A673 (cell line): ENCODE data around the gene MRPS18A. TPM values are rescaled to one million over a fixed set of nuclear protein-coding genes. Genes with fewer than 3 reads are reported as not detected.
"Not testable (repeated sequence)": the region's sequence is repeated elsewhere in the genome, so short reads cannot be mapped to it uniquely, and the experiment has no call there.

Experiments used
- BruUV-seq: library from RNA; stranded (reverse); fragments of 400-500 nt; replicated peaks from 2 replicates; lab custom pipeline; 2021; lab: Mats Ljungman, UMichigan
- CTCF ChIA-PET: fragments of 300-600 bp; sonication (Branson Sonifier 250); formaldehyde crosslinking; loops from one replicate; lab custom pipeline; 2022; ENCODE audit warnings: antibody characterized with exemption; lab: Charles Lee
- POLR2A ChIA-PET: fragments of 300-600 bp; sonication (Branson Sonifier 250); formaldehyde crosslinking; loops from one replicate; lab custom pipeline; 2022; ENCODE audit warnings: antibody characterized with exemption; ENCODE audit not compliant: low non-redundant PET; lab: Charles Lee
- DNase-seq: peaks from one replicate; pipeline ENCODE4 v3.0.0-alpha.2; 2015; ENCODE audit warnings: low spot score
- H3K27ac ChIP-seq: fragments of 200-600 bp; sonication (generic); 2 replicates; pipeline ENCODE4 v1.5.1; 2016; ENCODE audit warnings: mixed run types, low read depth, mild to moderate bottlenecking, mixed read lengths, antibody characterized with exemption, low read length; ENCODE audit not compliant: poor library complexity, severe bottlenecking
- H3K27me3 ChIP-seq: fragments of 200-600 bp; sonication (generic); replicated peaks from 2 replicates; pipeline ENCODE4 v1.6.1; 2017; ENCODE audit warnings: mixed run types, low read depth, mild to moderate bottlenecking, mixed read lengths, antibody characterized with exemption, low read length; ENCODE audit not compliant: insufficient read depth, poor library complexity
- H3K36me3 ChIP-seq: fragments of 200-600 bp; sonication (generic); 2 replicates; pipeline ENCODE4 v1.6.1; 2016; ENCODE audit warnings: mixed run types, mild to moderate bottlenecking, mixed read lengths, antibody characterized with exemption, low read length; ENCODE audit not compliant: insufficient read depth, poor library complexity, severe bottlenecking
- H3K4me1 ChIP-seq: fragments of 200-600 bp; sonication (generic); 2 replicates; pipeline ENCODE4 v1.6.1; 2017; ENCODE audit warnings: mixed run types, mild to moderate bottlenecking, mixed read lengths, antibody characterized with exemption, low read length; ENCODE audit not compliant: insufficient read depth, poor library complexity, severe bottlenecking
- H3K4me3 ChIP-seq: fragments of 200-600 bp; sonication (generic); 2 replicates; pipeline ENCODE4 v1.5.1; 2016; ENCODE audit warnings: low read depth, mixed run types, mild to moderate bottlenecking, mixed read lengths, low read length; ENCODE audit not compliant: poor library complexity, severe bottlenecking
- H3K9me3 ChIP-seq: fragments of 200-600 bp; sonication (generic); 2 replicates; pipeline ENCODE4 v1.6.1; 2016; ENCODE audit warnings: mixed run types, low read depth, mild to moderate bottlenecking, mixed read lengths, antibody characterized with exemption, low read length; ENCODE audit not compliant: poor library complexity, severe bottlenecking
- CTCF ChIP-seq: fragments of 300-800, 200-600 bp; sonication (generic); conservative IDR thresholded peaks from 2 replicates; pipeline ENCODE4 v1.5.1; 2017; ENCODE audit warnings: low read depth, mild to moderate bottlenecking, antibody characterized with exemption, low read length, moderate library complexity, mixed read lengths
- EZH2 ChIP-seq: fragments of 200-600 bp; sonication (generic); IDR thresholded peaks from 2 replicates; pipeline ENCODE4 v1.6.1; 2017; ENCODE audit warnings: borderline replicate concordance, low read depth, mild to moderate bottlenecking, mixed read lengths, antibody characterized with exemption, low read length; ENCODE audit not compliant: poor library complexity, severe bottlenecking
- intact Hi-C: fragments of 100-400 bp; cut with micrococcal nuclease; formaldehyde crosslinking; loops from one replicate; pipeline ENCODE4 v1.10.0; 2022; ENCODE audit not compliant: unreplicated experiment
- total RNA-seq: library from RNA; stranded (reverse); gene quantifications from 2 replicates; pipeline ENCODE4 v1.2.3, GENCODE V29; 2021

Gene MRPS18A
- total RNA-seq, 1 experiment from 2014 or later, result 64.6 TPM

GRCh38 chr6:43666196-43666920, 21.2 kb downstream of the MRPS18A start:
- H3K4me3 ChIP-seq, result no peak overlapping the region
- H3K27me3 ChIP-seq, result no peaks in the 10 kb centered on the region
- no peak overlapping the region for H3K27ac ChIP-seq
- peaks cover 14% of the 10 kb centered on the region for H3K4me1 ChIP-seq
- CTCF ChIA-PET, result interaction anchor here (0.7 to 2.5 kb wide), 3 partner anchors 413 to 417 kb away, joined by 6 to 29 read pairs (median 6); no protein-coding TSS in a partner anchor
- no peak for TF ChIP-seq CTCF
- TF ChIP-seq EZH2, result no peak
- peaks cover 5% of the 10 kb centered on the region for H3K36me3 ChIP-seq
- no peaks in the 10 kb centered on the region for H3K9me3 ChIP-seq
- POLR2A ChIA-PET, result no interaction called here
- no TSS peak for BruUV-seq
- intact Hi-C loops, result loop anchor here (2.0 to 5.0 kb wide), 2 partner anchors 91 to 338 kb away; no protein-coding TSS in a partner anchor
- no peak for DNase-seq

GRCh38 chr6:43665376-43665775, 22.2 kb downstream of the MRPS18A start:
- Histone ChIP-seq H3K36me3 (no peaks in the 10 kb centered on the region), H3K9me3 (peaks cover 3% of the 10 kb centered on the region), H3K4me3 (no peak overlapping the region), H3K27me3 (no peaks in the 10 kb centered on the region), H3K27ac (no peak overlapping the region), H3K4me1 (peaks cover 14% of the 10 kb centered on the region)
- CTCF ChIA-PET, result interaction anchor here (1.2 to 2.5 kb wide), 2 partner anchors 109 to 414 kb away, joined by 3 to 6 read pairs; no protein-coding TSS in a partner anchor
- TF ChIP-seq EZH2 (no peak), CTCF (no peak)
- no peak for DNase-seq
- no TSS peak for BruUV-seq
- intact Hi-C loops, result loop anchor here (5.0 kb wide), 1 partner anchor 92 kb away; no protein-coding TSS in a partner anchor
- POLR2A ChIA-PET, result interaction anchor here (0.6 kb wide), 1 partner anchor 36 kb away, joined by 5 read pairs; the partner anchor contains the start of gene GTPBP2

- H3K27ac ChIP-seq, POLR2A ChIA-PET, CTCF ChIA-PET, H3K27me3 ChIP-seq, H3K4me3 ChIP-seq, H3K9me3 ChIP-seq, H3K4me1 ChIP-seq, intact Hi-C loops, H3K36me3 ChIP-seq, DNase-seq, BruUV-seq: not testable (repeated sequence)
These were observed 24.6 kb downstream of the MRPS18A start for GRCh38 chr6:43662948-43663347.
